Measurements from ENCODE around the gene AMER1. TPM values are rescaled to one million over a fixed set of nuclear protein-coding genes. Genes with fewer than 3 reads are reported as not detected.

Gene AMER1
- total and polyA plus RNA-seq, 9 of the 15 experiments (the other 6 are each of a cell fraction or from before 2014, with no cell fraction given): 0.29 to 4.6 (median 3.0) TPM

GRCh38 chrX:64205735-64206501 lies 410 bp upstream of the AMER1 start (continued):
- TF ChIP-seq, protein P1, sequence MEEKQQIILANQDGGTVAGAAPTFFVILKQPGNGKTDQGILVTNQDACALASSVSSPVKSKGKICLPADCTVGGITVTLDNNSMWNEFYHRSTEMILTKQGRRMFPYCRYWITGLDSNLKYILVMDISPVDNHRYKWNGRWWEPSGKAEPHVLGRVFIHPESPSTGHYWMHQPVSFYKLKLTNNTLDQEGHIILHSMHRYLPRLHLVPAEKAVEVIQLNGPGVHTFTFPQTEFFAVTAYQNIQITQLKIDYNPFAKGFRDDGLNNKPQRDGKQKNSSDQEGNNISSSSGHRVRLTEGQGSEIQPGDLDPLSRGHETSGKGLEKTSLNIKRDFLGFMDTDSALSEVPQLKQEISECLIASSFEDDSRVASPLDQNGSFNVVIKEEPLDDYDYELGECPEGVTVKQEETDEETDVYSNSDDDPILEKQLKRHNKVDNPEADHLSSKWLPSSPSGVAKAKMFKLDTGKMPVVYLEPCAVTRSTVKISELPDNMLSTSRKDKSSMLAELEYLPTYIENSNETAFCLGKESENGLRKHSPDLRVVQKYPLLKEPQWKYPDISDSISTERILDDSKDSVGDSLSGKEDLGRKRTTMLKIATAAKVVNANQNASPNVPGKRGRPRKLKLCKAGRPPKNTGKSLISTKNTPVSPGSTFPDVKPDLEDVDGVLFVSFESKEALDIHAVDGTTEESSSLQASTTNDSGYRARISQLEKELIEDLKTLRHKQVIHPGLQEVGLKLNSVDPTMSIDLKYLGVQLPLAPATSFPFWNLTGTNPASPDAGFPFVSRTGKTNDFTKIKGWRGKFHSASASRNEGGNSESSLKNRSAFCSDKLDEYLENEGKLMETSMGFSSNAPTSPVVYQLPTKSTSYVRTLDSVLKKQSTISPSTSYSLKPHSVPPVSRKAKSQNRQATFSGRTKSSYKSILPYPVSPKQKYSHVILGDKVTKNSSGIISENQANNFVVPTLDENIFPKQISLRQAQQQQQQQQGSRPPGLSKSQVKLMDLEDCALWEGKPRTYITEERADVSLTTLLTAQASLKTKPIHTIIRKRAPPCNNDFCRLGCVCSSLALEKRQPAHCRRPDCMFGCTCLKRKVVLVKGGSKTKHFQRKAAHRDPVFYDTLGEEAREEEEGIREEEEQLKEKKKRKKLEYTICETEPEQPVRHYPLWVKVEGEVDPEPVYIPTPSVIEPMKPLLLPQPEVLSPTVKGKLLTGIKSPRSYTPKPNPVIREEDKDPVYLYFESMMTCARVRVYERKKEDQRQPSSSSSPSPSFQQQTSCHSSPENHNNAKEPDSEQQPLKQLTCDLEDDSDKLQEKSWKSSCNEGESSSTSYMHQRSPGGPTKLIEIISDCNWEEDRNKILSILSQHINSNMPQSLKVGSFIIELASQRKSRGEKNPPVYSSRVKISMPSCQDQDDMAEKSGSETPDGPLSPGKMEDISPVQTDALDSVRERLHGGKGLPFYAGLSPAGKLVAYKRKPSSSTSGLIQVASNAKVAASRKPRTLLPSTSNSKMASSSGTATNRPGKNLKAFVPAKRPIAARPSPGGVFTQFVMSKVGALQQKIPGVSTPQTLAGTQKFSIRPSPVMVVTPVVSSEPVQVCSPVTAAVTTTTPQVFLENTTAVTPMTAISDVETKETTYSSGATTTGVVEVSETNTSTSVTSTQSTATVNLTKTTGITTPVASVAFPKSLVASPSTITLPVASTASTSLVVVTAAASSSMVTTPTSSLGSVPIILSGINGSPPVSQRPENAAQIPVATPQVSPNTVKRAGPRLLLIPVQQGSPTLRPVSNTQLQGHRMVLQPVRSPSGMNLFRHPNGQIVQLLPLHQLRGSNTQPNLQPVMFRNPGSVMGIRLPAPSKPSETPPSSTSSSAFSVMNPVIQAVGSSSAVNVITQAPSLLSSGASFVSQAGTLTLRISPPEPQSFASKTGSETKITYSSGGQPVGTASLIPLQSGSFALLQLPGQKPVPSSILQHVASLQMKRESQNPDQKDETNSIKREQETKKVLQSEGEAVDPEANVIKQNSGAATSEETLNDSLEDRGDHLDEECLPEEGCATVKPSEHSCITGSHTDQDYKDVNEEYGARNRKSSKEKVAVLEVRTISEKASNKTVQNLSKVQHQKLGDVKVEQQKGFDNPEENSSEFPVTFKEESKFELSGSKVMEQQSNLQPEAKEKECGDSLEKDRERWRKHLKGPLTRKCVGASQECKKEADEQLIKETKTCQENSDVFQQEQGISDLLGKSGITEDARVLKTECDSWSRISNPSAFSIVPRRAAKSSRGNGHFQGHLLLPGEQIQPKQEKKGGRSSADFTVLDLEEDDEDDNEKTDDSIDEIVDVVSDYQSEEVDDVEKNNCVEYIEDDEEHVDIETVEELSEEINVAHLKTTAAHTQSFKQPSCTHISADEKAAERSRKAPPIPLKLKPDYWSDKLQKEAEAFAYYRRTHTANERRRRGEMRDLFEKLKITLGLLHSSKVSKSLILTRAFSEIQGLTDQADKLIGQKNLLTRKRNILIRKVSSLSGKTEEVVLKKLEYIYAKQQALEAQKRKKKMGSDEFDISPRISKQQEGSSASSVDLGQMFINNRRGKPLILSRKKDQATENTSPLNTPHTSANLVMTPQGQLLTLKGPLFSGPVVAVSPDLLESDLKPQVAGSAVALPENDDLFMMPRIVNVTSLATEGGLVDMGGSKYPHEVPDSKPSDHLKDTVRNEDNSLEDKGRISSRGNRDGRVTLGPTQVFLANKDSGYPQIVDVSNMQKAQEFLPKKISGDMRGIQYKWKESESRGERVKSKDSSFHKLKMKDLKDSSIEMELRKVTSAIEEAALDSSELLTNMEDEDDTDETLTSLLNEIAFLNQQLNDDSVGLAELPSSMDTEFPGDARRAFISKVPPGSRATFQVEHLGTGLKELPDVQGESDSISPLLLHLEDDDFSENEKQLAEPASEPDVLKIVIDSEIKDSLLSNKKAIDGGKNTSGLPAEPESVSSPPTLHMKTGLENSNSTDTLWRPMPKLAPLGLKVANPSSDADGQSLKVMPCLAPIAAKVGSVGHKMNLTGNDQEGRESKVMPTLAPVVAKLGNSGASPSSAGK (IDR thresholded peaks at IDR 0.05): peak; percentile 60
- TF ChIP-seq ETV6 (IDR thresholded peaks at IDR 0.05; ENCODE audit: borderline replicate concordance in 1 of 2, low read depth in 2 of 2, low read length in 1 of 2) (no peak), ETV6 (CRISPR knock-in tag; IDR thresholded peaks at IDR 0.05; ENCODE audit: borderline replicate concordance) (no peak), XRCC4 (IDR thresholded peaks at IDR 0.05; ENCODE audit: extremely low read depth, insufficient read depth, insufficient read length) (no peak), ELF4 (CRISPR knock-in tag; IDR thresholded peaks at IDR 0.05) (no peak), VEZF1 (CRISPR knock-in tag; IDR thresholded peaks at IDR 0.05) (peak; percentile 70; the same call in 1 of the 2 replicates), OTX1 (CRISPR knock-in tag; IDR thresholded peaks at IDR 0.05) (no peak), FOXK1 (CRISPR knock-in tag; IDR thresholded peaks at IDR 0.05; ENCODE audit: borderline replicate concordance) (no peak)

All from K562 (cell line).